Testis (tissue), 2 donors: ENCODE measurements around the gene C19orf25.

ENCODE experiments used
- CTCF ChIP-seq, 3 experiments: fragments of 450-650 bp in 2 of 3; fragments of 200-600 bp in 1 of 3; sonication (generic) in 1 of 3; IDR thresholded peaks; one replicate each; pipeline ENCODE4 v1.5.1; 2016 to 2019; ENCODE audit warnings: antibody characterized with exemption in 3 of 3, mild to moderate bottlenecking in 2 of 3, moderate library complexity in 1 of 3
- POLR2A ChIP-seq: fragments of 450-650 bp; IDR thresholded peaks from one replicate; pipeline ENCODE4 v1.6.1; 2017; ENCODE audit warnings: antibody characterized with exemption, mild to moderate bottlenecking, moderate library complexity

DNA sequence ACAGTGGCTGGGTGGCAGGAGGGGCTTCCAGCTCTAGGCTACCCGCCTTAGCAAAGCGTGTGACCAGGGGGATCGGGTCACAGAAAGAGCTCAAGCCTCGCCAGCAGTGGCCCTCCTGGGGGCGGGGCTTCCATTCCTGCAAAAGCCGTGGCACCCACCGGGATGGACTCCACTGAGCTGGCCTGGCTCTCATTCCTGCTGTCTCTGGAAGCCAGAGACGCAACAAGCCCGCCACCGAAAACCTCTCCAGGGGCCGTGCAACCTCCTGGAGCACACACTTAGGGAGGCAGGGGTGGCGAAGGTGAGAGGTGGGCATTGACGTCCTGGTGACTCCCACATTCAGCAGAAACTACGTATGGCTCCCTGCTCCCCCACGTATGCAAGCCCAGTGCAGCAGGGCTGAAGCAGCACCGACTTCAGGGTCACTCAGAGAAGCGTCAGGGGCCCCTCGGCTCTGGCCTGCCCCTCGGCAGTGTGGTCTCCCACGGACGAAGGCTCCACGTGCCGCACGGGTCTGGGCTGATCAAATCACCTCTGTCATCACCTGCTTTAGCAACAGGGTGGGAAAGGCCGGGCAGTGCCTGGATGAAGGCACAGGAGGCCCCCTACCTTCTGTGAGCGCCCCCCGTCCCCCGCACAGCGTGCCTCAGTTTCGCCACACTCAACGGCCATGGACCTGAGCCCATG, 3.1 kb downstream of the C19orf25 start:
- TF ChIP-seq CTCF (IDR thresholded peaks at IDR 0.05) (no peak), POLR2A (no peak)
